Vagina (tissue), 2 donors: ENCODE results near the gene RING1.

Experiments used
- CTCF ChIP-seq, 3 experiments: fragments of 450-650 bp in 2 of 3; fragments of 200-600 bp in 1 of 3; sonication (generic) in 1 of 3; IDR thresholded peaks; one replicate each; pipeline ENCODE4 v1.5.1; 2017 to 2019; ENCODE audit warnings: antibody characterized with exemption in 3 of 3, mild to moderate bottlenecking in 2 of 3, moderate library complexity in 2 of 3
- POLR2A ChIP-seq, 2 donors: fragments of 450-650 bp; IDR thresholded peaks; one replicate each; pipeline ENCODE4 v1.6.1; 2017; ENCODE audit warnings: antibody characterized with exemption in 2 of 2, mild to moderate bottlenecking in 2 of 2, moderate library complexity in 2 of 2
- POLR2AphosphoS5 ChIP-seq, 2 donors: sonication (generic); formaldehyde crosslinking; IDR thresholded peaks; one replicate each; pipeline ENCODE4 v1.9.0; 2017; ENCODE audit warnings: antibody characterized with exemption in 2 of 2, mild to moderate bottlenecking in 2 of 2, low read depth in 1 of 2; ENCODE audit not compliant: insufficient read depth in 1 of 2

DNA sequence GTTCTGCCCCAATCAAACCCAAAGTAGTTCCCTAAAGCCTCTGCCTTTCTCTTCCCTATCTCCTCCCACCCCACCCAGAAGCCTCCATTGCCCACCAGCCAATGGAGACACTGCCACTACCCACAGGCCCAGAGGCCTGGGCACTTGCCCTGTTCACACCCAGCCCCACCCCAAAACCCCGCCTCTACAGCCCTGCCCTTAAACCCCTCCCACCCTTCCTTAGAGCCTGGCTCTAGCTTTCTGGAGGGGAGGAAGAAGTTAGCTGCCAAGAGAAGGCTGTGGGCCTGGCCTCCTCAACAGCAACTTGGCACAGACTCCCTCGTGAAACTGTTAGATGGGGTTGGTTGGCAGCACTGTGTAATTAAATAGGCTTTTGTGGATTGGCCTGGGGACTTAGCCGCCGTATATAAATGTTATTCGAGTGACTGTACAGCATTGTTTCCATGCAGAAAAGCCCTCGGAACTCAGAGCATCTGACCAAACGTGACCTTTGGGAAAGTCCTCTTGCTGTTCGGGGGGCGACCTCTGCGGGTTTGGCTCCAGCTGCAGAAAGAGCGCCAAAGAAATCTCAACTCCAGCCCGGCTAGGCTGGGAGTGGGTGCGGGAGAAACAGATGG is 47.5 kb upstream of the RING1 start:
- TF ChIP-seq POLR2A (IDR thresholded peaks at IDR 0.05) = no peak
- peak in 1 of 2 donors; percentile 27 for TF ChIP-seq POLR2AphosphoS5 (IDR thresholded peaks at IDR 0.05; ENCODE audit: insufficient read depth in 1 of 2, low read depth in 1 of 2)
- no peak for TF ChIP-seq CTCF (IDR thresholded peaks at IDR 0.05)
